Activated T-cell treated with anti-CD3 and anti-CD28 coated beads, Interleukin-2, amount 50 U/mL, for 72 hours (primary cell): ENCODE data around the gene MTF2. TPM values are rescaled to one million over a fixed set of nuclear protein-coding genes. Genes with fewer than 3 reads are reported as not detected.
"Not testable (repeated sequence)": the region's sequence is repeated elsewhere in the genome, so short reads cannot be mapped to it uniquely, and the experiment has no call there.

Source experiments
- ATAC-seq, 2 donors: fragments of 150-1000 bp; cut with Tn5 transposase; replicated peaks in 1 of 2; 2 replicates each; pipeline ENCODE4 v1.10.0; 2021; ENCODE audit warnings: moderate library complexity in 2 of 2, mild to moderate bottlenecking in 1 of 2
- DNase-seq, 2 donors: peaks; one replicate each; pipeline ENCODE4 v3.0.0; 2021 to 2022; ENCODE audit warnings: mixed read lengths in 1 of 2
- H3K27ac Mint-ChIP-seq: one replicate; pipeline ENCODE4 v1.8.0; 2022; ENCODE audit warnings: mild to moderate bottlenecking, moderate library complexity, mixed read lengths
- H3K27me3 Mint-ChIP-seq: one replicate; pipeline ENCODE4 v1.8.0; 2022; ENCODE audit warnings: low read depth, mixed read lengths
- H3K36me3 Mint-ChIP-seq, 2 donors: one replicate each; pipeline ENCODE4 v1.8.0; 2022; ENCODE audit warnings: mixed read lengths in 2 of 2, mild to moderate bottlenecking in 1 of 2; ENCODE audit not compliant: insufficient read depth in 2 of 2
- H3K4me1 Mint-ChIP-seq: one replicate; pipeline ENCODE4 v1.8.0; 2022; ENCODE audit warnings: low read depth, mixed read lengths
- H3K4me3 Mint-ChIP-seq, 2 donors: one replicate each; pipeline ENCODE4 v1.8.0; 2022; ENCODE audit warnings: mild to moderate bottlenecking in 2 of 2, mixed read lengths in 2 of 2, moderate library complexity in 2 of 2
- H3K9me3 Mint-ChIP-seq, 2 donors: one replicate each; pipeline ENCODE4 v1.8.0; 2022; ENCODE audit warnings: mixed read lengths in 2 of 2
- total RNA-seq, 2 donors: library from RNA; stranded (reverse); gene quantifications; one replicate each; pipeline ENCODE4 v1.2.3, GENCODE V29; 2022

Gene MTF2
- total RNA-seq, 2 donors from 2014 or later = 45.6 to 51.7 TPM

- ATAC-seq = peak; percentile 76 to 87
These were observed 76.3 kb downstream of the MTF2 start for GRCh38 chr1:93155335-93155734.

GRCh38 chr1:93159337-93159736, 80.3 kb downstream of the MTF2 start:
- Mint-ChIP-seq H3K4me3 (no peak overlapping the region), H3K36me3 (peaks cover 1 to 11% of the 10 kb centered on the region in 2 donors), H3K9me3 (no peaks in the 10 kb centered on the region), H3K27ac (peak overlapping the region; percentile 43), H3K4me1 (peaks cover 5% of the 10 kb centered on the region), H3K27me3 (no peaks in the 10 kb centered on the region)
- ATAC-seq (no peak), DNase-seq (no peak)

More at GRCh38 chr1:93155335-93155734, 76.3 kb downstream of the MTF2 start:
- peaks cover 6 to 13% of the 10 kb centered on the region in 2 donors for H3K36me3 Mint-ChIP-seq
- H3K4me1 Mint-ChIP-seq = peaks cover 17% of the 10 kb centered on the region
- H3K27ac Mint-ChIP-seq = peak overlapping the region; percentile 28
- H3K9me3 Mint-ChIP-seq = no peaks in the 10 kb centered on the region
- peak overlapping the region in 1 of 2 donors; percentile 29 for H3K4me3 Mint-ChIP-seq
- no peaks in the 10 kb centered on the region for H3K27me3 Mint-ChIP-seq
- no peak for DNase-seq

GRCh38 chr1:93163314-93163713, 84.2 kb downstream of the MTF2 start:
- not testable (repeated sequence) for H3K4me1 Mint-ChIP-seq, DNase-seq, H3K9me3 Mint-ChIP-seq, ATAC-seq, H3K27ac Mint-ChIP-seq, H3K4me3 Mint-ChIP-seq, H3K27me3 Mint-ChIP-seq
- peaks cover 5 to 20% of the 10 kb centered on the region in 2 donors for H3K36me3 Mint-ChIP-seq

- Mint-ChIP-seq H3K4me1 (peaks cover 14% of the 10 kb centered on the region), H3K9me3 (peaks cover 4 to 6% of the 10 kb centered on the region in 2 donors), H3K4me3 (no peak overlapping the region), H3K36me3 (peaks cover 9 to 25% of the 10 kb centered on the region in 2 donors), H3K27ac (peak overlapping the region; percentile 85), H3K27me3 (no peaks in the 10 kb centered on the region)
- DNase-seq = no peak
- no peak for ATAC-seq
These were observed 85.7 kb downstream of the MTF2 start for GRCh38 chr1:93164816-93165215.

- not testable (repeated sequence) for H3K4me3 Mint-ChIP-seq, H3K27me3 Mint-ChIP-seq, H3K9me3 Mint-ChIP-seq, H3K27ac Mint-ChIP-seq, DNase-seq, ATAC-seq
- H3K36me3 Mint-ChIP-seq = peaks cover 10 to 25% of the 10 kb centered on the region in 2 donors
- H3K4me1 Mint-ChIP-seq = peaks cover 18% of the 10 kb centered on the region
These were observed 86.8 kb downstream of the MTF2 start for GRCh38 chr1:93165895-93166294.

- Mint-ChIP-seq H3K36me3 (peaks cover 12 to 28% of the 10 kb centered on the region in 2 donors), H3K9me3 (peaks cover 4 to 6% of the 10 kb centered on the region in 2 donors), H3K4me1 (peaks cover 29% of the 10 kb centered on the region), H3K4me3 (no peak overlapping the region), H3K27ac (no peak overlapping the region), H3K27me3 (no peaks in the 10 kb centered on the region)
- DNase-seq (no peak), ATAC-seq (no peak)
These were observed 87.9 kb downstream of the MTF2 start for GRCh38 chr1:93167006-93167405.

GRCh38 chr1:93170141-93170678, 91.1 kb downstream of the MTF2 start:
- H3K36me3 Mint-ChIP-seq = peaks cover 14 to 35% of the 10 kb centered on the region in 2 donors
- not testable (repeated sequence) for H3K27me3 Mint-ChIP-seq, H3K27ac Mint-ChIP-seq, DNase-seq, ATAC-seq, H3K9me3 Mint-ChIP-seq
- H3K4me3 Mint-ChIP-seq = peak overlapping the region in 1 of 2 donors; percentile 91
- H3K4me1 Mint-ChIP-seq = peaks cover 52% of the 10 kb centered on the region

GRCh38 chr1:93171549-93172034, 92.5 kb downstream of the MTF2 start:
- H3K36me3 Mint-ChIP-seq = peaks cover 15 to 32% of the 10 kb centered on the region in 2 donors
- ATAC-seq (peak; percentile 37 to 53), DNase-seq (no peak)
- H3K9me3 Mint-ChIP-seq = peaks cover 1 to 2% of the 10 kb centered on the region in 2 donors
- peak overlapping the region; percentile 91 to 93 for H3K4me3 Mint-ChIP-seq
- H3K27me3 Mint-ChIP-seq = no peaks in the 10 kb centered on the region
- H3K27ac Mint-ChIP-seq = peak overlapping the region; percentile 66
- peaks cover 61% of the 10 kb centered on the region for H3K4me1 Mint-ChIP-seq

GRCh38 chr1:93172778-93173177, 93.7 kb downstream of the MTF2 start:
- DNase-seq (no peak), ATAC-seq (no peak)
- H3K4me3 Mint-ChIP-seq = peak overlapping the region in 1 of 2 donors; percentile 93
- peaks cover 14 to 29% of the 10 kb centered on the region in 2 donors for H3K36me3 Mint-ChIP-seq
- no peaks in the 10 kb centered on the region for H3K27me3 Mint-ChIP-seq
- H3K4me1 Mint-ChIP-seq = peaks cover 72% of the 10 kb centered on the region
- H3K27ac Mint-ChIP-seq = peak overlapping the region; percentile 3
- no peaks in the 10 kb centered on the region for H3K9me3 Mint-ChIP-seq

GRCh38 chr1:93174638-93175037, 95.6 kb downstream of the MTF2 start:
- ATAC-seq, H3K9me3 Mint-ChIP-seq, H3K27ac Mint-ChIP-seq, H3K27me3 Mint-ChIP-seq, H3K4me3 Mint-ChIP-seq, DNase-seq: not testable (repeated sequence)
- Mint-ChIP-seq H3K36me3 (peaks cover 14 to 17% of the 10 kb centered on the region in 2 donors), H3K4me1 (peaks cover 76% of the 10 kb centered on the region)

- Mint-ChIP-seq H3K36me3 (peaks cover 14 to 16% of the 10 kb centered on the region in 2 donors), H3K9me3 (no peaks in the 10 kb centered on the region), H3K27me3 (no peaks in the 10 kb centered on the region), H3K4me1 (peaks cover 70% of the 10 kb centered on the region), H3K27ac (peak overlapping the region; percentile 85), H3K4me3 (peak overlapping the region; percentile 85 to 99)
- no peak for ATAC-seq
- no peak for DNase-seq
These were observed 98.9 kb downstream of the MTF2 start for GRCh38 chr1:93177991-93178390.

- no peak for ATAC-seq
- Mint-ChIP-seq H3K4me3 (peak overlapping the region; percentile 85 to 99), H3K27ac (peak overlapping the region; percentile 85), H3K9me3 (no peaks in the 10 kb centered on the region), H3K27me3 (no peaks in the 10 kb centered on the region), H3K4me1 (peaks cover 70% of the 10 kb centered on the region), H3K36me3 (peaks cover 14 to 15% of the 10 kb centered on the region in 2 donors)
- no peak for DNase-seq
These were observed 99.3 kb downstream of the MTF2 start for GRCh38 chr1:93178418-93178817.

GRCh38 chr1:93179886-93180722, 101.0 kb downstream of the MTF2 start, which contains the start of gene TMED5:
TMED5 (minus strand) TSS chr1:93180413; CDS start chr1:93180242, 171 bp downstream.
- DNase-seq = peak; percentile 97
- Mint-ChIP-seq H3K36me3 (peaks cover 12% of the 10 kb centered on the region in 2 donors), H3K9me3 (no peaks in the 10 kb centered on the region), H3K27me3 (no peaks in the 10 kb centered on the region), H3K4me3 (peak within 1 kb of the TSS; percentile 85 to 99), H3K27ac (peak within 1 kb of the TSS; percentile 95), H3K4me1 (peaks cover 67% of the 10 kb centered on the region)
- peak; percentile 84 to 86 for ATAC-seq
